B cell (primary cell): Measurements from ENCODE around the gene GPA33.

Experiments used
- CTCF ChIP-seq: fragments of 200-600 bp; IDR thresholded peaks from one replicate; pipeline ENCODE4 v1.8.0; 2022; ENCODE audit warnings: antibody characterized with exemption, mild to moderate bottlenecking
- EZH2 ChIP-seq: IDR thresholded peaks from 2 replicates; pipeline ENCODE4 v1.6.1; 2012; ENCODE audit warnings: borderline replicate concordance, low read depth, mild to moderate bottlenecking, moderate library complexity, low read length; ENCODE audit not compliant: insufficient read depth, poor library complexity, severe bottlenecking

- TF ChIP-seq CTCF (peak; percentile 98), EZH2 (no peak)
Measured at GRCh38 chr1:167066333-167067122, 23.6 kb downstream of the GPA33 start.
